Stimulated activated CD8-positive, alpha-beta memory T cell treated with anti-CD3 and anti-CD28 coated beads, Interleukin-15, amount 100 ng/mL, for 48 hours (primary cell): ENCODE results near the gene SYNPO2.
"Not testable (repeated sequence)": the region's sequence is repeated elsewhere in the genome, so short reads cannot be mapped to it uniquely, and the experiment has no call there.

Experiments
- DNase-seq, 2 donors: peaks; one replicate each; pipeline ENCODE4 v3.0.0-alpha.2; 2020; ENCODE audit warnings: low read depth in 2 of 2

SYNPO2 gene

DNA sequence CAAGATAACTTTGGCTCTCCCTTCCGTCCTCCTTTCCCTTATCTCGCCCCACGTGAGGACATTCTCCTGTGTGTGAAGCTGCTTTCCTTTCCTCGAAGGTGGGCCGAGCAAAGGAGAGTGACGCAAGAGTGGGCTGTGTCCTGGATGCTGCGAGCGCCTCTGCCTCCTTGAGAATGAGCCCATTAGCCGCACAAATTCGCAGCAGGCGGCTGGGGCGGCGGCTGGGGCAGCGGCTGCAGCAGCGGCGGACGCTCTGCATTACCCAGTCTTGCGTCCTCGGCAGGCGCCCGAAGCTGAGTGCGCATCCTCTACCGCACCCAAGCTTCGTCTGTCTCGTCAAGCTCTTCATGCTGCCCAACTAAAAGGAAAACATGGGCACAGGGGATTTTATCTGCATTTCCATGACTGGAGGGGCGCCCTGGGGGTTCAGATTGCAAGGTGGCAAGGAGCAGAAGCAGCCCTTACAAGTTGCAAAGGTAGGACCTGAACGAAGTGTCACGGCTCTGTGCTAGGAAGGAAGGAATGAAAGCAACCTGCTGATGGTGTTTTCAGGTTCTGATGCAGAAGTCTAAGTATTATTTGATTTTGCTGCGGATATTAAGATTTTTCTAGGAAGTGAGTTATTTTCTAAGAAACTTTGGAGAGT is at the start of gene SYNPO2:
TSS of gene SYNPO2 (plus strand) at position 189 of the 646 bp plus-strand sequence. CDS start at position 372, 183 bp downstream.
- DNase-seq: peak; percentile 26 to 27

GRCh38 chr4:118839221-118839927 is 49.3 kb upstream of the SYNPO2 start:
- DNase-seq: no peak

DNA sequence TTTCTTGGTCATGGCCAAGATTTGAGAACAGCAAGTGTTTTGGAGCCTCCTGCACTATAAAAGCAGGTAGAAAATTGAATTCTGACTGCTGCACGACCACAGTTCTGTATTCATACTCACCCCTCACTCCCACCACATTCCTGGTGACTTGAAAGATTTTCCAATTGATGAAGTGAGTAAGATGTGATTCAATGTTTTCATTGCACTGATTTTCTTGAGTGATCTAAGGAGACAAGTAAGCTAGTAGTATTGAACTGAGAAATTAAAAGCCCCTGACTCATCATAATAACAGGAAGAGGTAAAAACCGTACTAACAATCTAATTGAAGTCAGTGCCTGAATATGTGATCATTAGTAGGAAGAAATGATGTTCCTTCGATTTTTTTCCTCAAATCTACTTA is 46.6 kb upstream of the SYNPO2 start:
- DNase-seq: no peak

GRCh38 chr4:118843237-118843636 is 45.4 kb upstream of the SYNPO2 start:
- DNase-seq: no peak

DNA sequence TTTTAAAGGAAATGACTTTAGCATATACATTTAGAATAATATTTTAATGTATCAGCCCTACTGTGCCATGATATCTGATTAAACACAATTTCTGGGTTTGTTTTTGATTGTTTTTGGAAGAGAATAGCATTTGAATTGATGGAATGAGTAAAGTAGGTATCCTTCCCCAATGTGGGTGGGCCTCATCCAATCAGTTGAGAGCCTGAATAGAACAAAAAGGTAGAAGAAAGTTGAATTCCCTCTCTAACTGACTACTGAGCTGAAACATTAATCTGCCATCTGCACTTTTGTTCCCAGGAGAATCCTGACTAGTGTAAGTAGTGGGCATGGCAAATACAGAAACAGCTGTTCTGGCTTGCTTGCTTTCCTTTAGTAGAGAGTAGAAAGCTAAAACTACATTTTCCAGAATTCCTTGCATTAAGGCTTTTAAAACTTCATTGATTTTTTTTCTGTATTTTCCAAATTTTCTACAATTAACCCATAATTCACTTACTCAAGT is 43.1 kb upstream of the SYNPO2 start:
- no peak for DNase-seq

DNA sequence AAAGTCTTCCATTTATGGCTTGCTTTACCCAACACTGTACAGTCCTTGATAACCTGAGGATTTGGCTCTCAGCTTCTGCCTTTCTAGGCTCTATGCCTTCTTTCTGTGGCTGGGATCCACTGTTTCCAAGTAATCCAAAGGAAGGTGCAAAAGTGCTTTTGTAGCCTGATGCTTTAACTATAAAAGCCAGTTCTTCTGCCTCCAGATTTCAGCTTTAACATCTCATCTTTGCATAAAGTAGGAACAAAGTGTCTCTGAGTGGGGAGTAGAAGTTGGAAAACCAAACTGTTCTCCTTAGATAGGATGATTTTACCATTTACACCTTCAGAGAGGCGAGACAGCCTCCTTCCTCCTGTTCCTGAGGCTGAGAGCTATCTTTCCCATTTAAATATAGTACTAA is 41.7 kb upstream of the SYNPO2 start:
- DNase-seq: no peak

DNA sequence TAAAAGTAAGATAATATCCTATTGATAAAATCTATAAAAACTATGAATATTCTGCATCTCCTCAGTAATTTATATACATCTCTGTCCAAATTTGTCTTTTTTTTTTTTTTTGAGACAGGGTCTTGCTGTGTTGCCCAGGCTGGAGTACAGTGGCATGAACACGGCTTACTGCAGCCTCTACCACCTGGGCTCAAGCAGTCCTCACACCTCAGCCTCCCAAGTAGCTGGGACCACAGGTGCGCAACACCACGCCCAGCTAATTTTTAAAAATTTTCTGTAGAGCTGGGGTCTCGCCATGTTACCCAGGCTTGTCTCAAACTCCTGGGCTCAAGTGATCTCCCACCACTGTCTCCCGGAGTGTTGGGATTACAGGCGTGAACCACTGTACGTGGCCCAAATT is 40.4 kb upstream of the SYNPO2 start:
- no peak for DNase-seq

GRCh38 chr4:118848901-118849300 is 39.8 kb upstream of the SYNPO2 start:
- DNase-seq: no peak

DNA sequence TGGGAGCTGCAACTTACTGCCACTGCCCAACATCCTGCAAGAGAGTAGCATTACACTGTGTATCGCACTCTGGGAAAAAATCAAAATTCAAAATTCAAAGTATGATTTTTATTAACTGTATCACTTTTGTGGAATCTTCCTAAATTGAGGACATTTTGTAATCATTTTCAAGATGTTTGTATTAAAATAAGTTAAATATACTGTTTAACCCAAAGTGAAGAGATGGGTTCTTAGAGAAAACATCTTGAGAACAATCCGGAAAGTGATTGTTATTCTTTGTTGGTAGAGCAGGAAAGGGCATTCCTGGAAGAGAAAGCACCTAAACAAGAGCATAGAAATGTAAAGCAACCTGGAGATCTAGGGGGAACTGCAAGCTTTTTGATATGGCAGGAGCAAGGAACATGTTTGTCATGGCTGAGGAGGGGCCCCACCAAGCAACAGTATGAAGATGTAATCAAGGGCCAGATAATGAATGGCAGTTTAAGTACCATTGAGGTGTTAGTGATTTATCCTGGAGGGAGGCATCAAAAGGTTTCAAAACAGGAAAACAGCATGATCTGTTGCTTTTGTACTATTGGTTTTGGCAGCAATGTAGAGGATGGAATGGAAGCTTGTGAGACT is 38.7 kb upstream of the SYNPO2 start:
- DNase-seq: no peak

GRCh38 chr4:118850488-118851173 is 38.0 kb upstream of the SYNPO2 start:
- DNase-seq: no peak

GRCh38 chr4:118857760-118858159 is 30.9 kb upstream of the SYNPO2 start:
- no peak for DNase-seq

DNA sequence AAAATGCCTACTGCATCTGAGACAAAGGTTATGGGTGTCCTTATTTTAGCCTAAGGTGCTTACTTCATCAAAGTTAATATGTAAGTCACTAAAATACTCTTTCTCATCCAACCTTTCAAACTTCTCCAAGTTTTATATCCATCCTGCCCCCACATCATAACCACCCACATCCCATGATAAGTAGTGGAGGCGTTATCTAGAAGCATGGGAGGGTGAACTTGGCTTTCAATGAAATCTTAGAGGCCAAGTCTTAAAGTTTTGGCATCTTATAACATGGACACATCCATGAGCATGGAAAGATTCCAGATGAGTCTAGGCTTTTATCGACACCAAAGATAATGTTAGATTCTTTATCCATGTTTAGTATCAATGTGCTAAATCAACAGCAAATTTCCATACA is 29.9 kb upstream of the SYNPO2 start:
- DNase-seq: no peak

- DNase-seq: no peak
Observed at GRCh38 chr4:118865091-118865708, 23.5 kb upstream of the SYNPO2 start.

- no peak for DNase-seq
Observed at GRCh38 chr4:118866442-118866841, 22.2 kb upstream of the SYNPO2 start.

GRCh38 chr4:118867311-118868067 is 21.2 kb upstream of the SYNPO2 start:
- no peak for DNase-seq

DNA sequence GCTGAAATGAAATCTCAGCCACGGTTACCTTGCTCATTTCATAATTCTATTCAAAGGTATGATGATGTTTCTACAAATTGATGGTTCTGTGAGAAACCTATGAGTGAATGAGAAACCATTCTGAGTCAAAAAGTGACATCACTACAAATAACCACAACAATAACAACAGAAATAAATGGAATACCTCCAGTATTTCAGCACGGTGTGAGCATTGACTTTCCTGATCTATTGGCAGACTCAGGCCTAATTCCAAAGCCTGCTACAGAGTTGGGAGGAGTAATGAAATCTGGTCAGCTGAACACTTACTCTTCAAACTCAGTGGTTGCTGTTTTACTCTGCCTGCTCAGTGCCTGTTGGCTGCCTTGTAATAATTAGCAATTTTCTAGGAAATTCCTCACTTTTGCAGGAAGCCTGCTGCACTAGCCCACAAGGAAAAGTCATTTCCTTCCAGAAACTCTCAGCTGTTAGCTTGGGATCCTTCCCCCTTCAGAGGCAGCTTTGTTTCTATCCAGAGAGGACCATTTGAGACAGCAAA is 18.8 kb upstream of the SYNPO2 start:
- no peak for DNase-seq

DNA sequence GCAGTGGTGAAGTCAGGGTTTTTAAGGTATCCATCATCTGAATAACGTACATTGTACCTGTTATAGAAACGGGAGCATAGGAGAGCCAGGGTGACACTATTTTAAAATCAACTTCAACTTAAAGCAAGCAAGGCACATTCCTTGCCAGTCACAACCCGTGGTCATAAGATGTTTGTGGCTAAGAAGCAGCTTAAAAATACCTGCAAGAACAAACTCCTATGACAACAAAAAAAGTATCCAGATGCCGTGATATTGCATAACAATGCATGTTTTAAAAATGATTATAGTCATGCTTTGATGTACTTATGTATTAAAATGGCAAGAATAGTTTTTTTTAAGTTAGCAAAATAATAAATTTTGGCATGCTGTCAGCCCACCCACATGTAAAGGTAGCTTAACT is 16.5 kb upstream of the SYNPO2 start:
- no peak for DNase-seq

DNA sequence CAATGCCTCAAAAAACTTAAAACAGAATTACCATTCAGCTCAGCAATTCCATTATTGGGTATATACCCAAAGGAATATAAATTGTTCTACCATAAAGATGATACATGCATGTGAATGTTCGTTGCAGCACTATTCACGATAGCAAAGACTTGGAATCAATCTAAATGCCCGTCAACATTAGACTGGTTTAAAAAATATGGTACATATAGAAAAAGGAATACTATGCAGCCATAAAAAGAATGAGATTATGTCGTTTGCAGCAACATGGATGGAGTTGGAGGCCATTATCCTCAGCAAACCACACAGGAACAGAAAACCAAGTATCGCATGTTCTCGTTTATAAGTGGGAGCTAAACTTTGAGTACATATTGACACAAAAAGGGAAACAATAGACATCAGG is 10.9 kb upstream of the SYNPO2 start:
- DNase-seq: no peak

DNA sequence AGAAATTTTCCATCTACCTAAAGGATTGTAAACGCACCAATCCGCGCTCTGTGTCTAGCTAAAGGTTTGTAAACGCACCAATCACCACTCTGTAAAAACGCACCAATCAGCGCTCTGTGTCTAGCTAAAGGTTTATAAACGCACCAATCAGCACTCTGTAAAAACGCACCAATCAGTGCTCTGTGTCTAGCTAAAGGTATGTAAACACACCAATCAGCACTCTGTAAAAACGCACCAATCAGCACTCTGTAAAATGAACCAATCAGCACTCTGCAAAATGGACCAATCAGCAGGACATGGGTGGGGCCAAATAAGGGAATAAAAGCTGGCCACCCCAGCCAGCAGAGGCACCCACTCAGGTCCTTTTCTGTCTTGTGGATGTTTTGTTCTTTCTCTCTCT is 10.1 kb upstream of the SYNPO2 start:
- not testable (repeated sequence) for DNase-seq

DNA sequence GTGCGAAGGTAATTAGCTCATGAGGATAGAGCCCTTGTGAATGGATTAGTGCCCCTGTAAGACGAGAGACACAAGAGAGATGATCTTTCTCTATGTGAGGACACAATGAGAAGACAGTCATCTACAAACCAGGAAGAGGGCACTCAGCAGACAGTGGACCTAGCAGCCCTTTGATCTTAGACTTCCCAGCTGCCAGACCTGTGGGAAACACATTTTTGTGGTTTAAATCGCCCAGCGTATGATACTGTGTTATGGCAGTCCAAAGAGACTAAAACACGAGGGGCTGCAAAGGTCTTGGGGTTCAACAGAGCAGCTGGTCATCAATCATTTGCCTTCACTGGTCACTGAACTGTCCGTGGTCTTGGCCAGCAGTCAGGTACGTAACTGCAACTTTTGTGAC is 9.2 kb upstream of the SYNPO2 start:
- DNase-seq: no peak
